A673 (cell line): ENCODE data around the gene XRCC6. TPM values are rescaled to one million over a fixed set of nuclear protein-coding genes. Genes with fewer than 3 reads are reported as not detected.
A peak's percentile ranks its signal among the peaks of the same experiment; 100 is the strongest.

Source experiments
- BruUV-seq: library from RNA; stranded (reverse); fragments of 400-500 nt; replicated peaks from 2 replicates; lab custom pipeline; 2021; lab: Mats Ljungman, UMichigan
- CTCF ChIA-PET: fragments of 300-600 bp; sonication (Branson Sonifier 250); formaldehyde crosslinking; loops from one replicate; lab custom pipeline; 2022; ENCODE audit warnings: antibody characterized with exemption; lab: Charles Lee
- POLR2A ChIA-PET: fragments of 300-600 bp; sonication (Branson Sonifier 250); formaldehyde crosslinking; loops from one replicate; lab custom pipeline; 2022; ENCODE audit warnings: antibody characterized with exemption; ENCODE audit not compliant: low non-redundant PET; lab: Charles Lee
- DNase-seq: peaks from one replicate; pipeline ENCODE4 v3.0.0-alpha.2; 2015; ENCODE audit warnings: low spot score
- H3K27ac ChIP-seq: fragments of 200-600 bp; sonication (generic); 2 replicates; pipeline ENCODE4 v1.5.1; 2016; ENCODE audit warnings: mixed run types, low read depth, mild to moderate bottlenecking, mixed read lengths, antibody characterized with exemption, low read length; ENCODE audit not compliant: poor library complexity, severe bottlenecking
- H3K27me3 ChIP-seq: fragments of 200-600 bp; sonication (generic); replicated peaks from 2 replicates; pipeline ENCODE4 v1.6.1; 2017; ENCODE audit warnings: mixed run types, low read depth, mild to moderate bottlenecking, mixed read lengths, antibody characterized with exemption, low read length; ENCODE audit not compliant: insufficient read depth, poor library complexity
- H3K36me3 ChIP-seq: fragments of 200-600 bp; sonication (generic); 2 replicates; pipeline ENCODE4 v1.6.1; 2016; ENCODE audit warnings: mixed run types, mild to moderate bottlenecking, mixed read lengths, antibody characterized with exemption, low read length; ENCODE audit not compliant: insufficient read depth, poor library complexity, severe bottlenecking
- H3K4me1 ChIP-seq: fragments of 200-600 bp; sonication (generic); 2 replicates; pipeline ENCODE4 v1.6.1; 2017; ENCODE audit warnings: mixed run types, mild to moderate bottlenecking, mixed read lengths, antibody characterized with exemption, low read length; ENCODE audit not compliant: insufficient read depth, poor library complexity, severe bottlenecking
- H3K4me3 ChIP-seq: fragments of 200-600 bp; sonication (generic); 2 replicates; pipeline ENCODE4 v1.5.1; 2016; ENCODE audit warnings: low read depth, mixed run types, mild to moderate bottlenecking, mixed read lengths, low read length; ENCODE audit not compliant: poor library complexity, severe bottlenecking
- H3K9me3 ChIP-seq: fragments of 200-600 bp; sonication (generic); 2 replicates; pipeline ENCODE4 v1.6.1; 2016; ENCODE audit warnings: mixed run types, low read depth, mild to moderate bottlenecking, mixed read lengths, antibody characterized with exemption, low read length; ENCODE audit not compliant: poor library complexity, severe bottlenecking
- CTCF ChIP-seq: fragments of 300-800, 200-600 bp; sonication (generic); conservative IDR thresholded peaks from 2 replicates; pipeline ENCODE4 v1.5.1; 2017; ENCODE audit warnings: low read depth, mild to moderate bottlenecking, antibody characterized with exemption, low read length, moderate library complexity, mixed read lengths
- EZH2 ChIP-seq: fragments of 200-600 bp; sonication (generic); IDR thresholded peaks from 2 replicates; pipeline ENCODE4 v1.6.1; 2017; ENCODE audit warnings: borderline replicate concordance, low read depth, mild to moderate bottlenecking, mixed read lengths, antibody characterized with exemption, low read length; ENCODE audit not compliant: poor library complexity, severe bottlenecking
- intact Hi-C: fragments of 100-400 bp; cut with micrococcal nuclease; formaldehyde crosslinking; loops from one replicate; pipeline ENCODE4 v1.10.0; 2022; ENCODE audit not compliant: unreplicated experiment
- total RNA-seq: library from RNA; stranded (reverse); gene quantifications from 2 replicates; pipeline ENCODE4 v1.2.3, GENCODE V29; 2021

The XRCC6 gene
- total RNA-seq, 1 experiment from 2014 or later: 558 TPM

DNA sequence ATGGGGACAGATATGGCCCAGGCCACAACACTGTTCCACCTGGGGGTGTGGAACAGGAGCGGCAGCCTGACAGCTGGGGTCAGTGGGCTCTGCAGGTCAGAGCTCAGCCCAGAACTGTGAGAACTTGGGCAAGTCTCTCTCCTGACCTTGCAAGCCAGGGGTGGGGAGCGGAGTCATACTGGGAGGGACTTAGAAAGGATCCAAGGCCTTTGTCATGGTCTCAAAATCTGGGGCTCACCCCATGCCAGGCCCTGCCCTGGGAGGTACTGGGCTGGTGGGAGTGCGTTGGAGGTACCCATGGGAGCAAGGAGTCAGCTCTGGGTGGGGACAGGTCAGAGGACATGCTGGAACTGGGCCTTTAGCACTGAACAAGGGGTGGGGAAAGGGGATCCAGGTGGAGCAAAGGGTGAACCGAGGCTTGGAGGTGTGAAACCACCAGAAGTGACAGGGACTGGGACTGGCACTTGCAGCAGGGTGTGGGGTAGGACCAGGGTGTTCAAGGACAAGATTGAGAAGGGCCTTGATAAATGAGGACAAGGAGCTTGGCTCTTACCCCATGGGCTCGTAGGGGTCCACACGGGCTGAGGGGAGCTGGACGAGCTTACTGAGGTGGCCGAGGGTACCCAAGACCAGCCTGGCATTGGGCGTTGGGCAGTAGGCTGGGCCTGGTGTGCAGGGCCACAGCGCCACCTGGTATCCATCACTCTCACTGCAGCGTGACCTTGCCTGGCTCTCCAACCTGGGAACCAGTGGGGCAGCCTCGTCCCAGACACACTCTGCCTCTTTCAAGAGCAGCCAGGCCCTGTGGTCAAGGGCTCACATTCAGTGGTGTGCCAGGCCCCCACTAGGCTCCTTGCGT, 24.1 kb upstream of the XRCC6 start:
- ChIA-PET CTCF (interaction anchor here (0.7 to 1.6 kb wide), 3 partner anchors 43 to 150 kb away, joined by 3 to 5 read pairs (median 5); partner anchors contain the start of gene POLR3H), POLR2A (no interaction called here)
- Histone ChIP-seq H3K27ac (peak overlapping the region; percentile 29), H3K36me3 (peaks cover 5% of the 10 kb centered on the region), H3K9me3 (no peaks in the 10 kb centered on the region), H3K4me1 (no peaks in the 10 kb centered on the region), H3K27me3 (no peaks in the 10 kb centered on the region), H3K4me3 (no peak overlapping the region)
- DNase-seq: peak; percentile 49
- intact Hi-C loops: loop anchor here (5.0 kb wide), 2 partner anchors 55 to 195 kb away; partner anchors contain the start of gene POLR3H
- BruUV-seq: no TSS peak
- TF ChIP-seq CTCF (peak; percentile 91), EZH2 (no peak)

GRCh38 chr22:41597635-41597953, 23.5 kb upstream of the XRCC6 start:
- POLR2A ChIA-PET: no interaction called here
- no TSS peak for BruUV-seq
- intact Hi-C loops: loop anchor here (5.0 kb wide), 2 partner anchors 55 to 195 kb away; partner anchors contain the start of gene POLR3H

DNA sequence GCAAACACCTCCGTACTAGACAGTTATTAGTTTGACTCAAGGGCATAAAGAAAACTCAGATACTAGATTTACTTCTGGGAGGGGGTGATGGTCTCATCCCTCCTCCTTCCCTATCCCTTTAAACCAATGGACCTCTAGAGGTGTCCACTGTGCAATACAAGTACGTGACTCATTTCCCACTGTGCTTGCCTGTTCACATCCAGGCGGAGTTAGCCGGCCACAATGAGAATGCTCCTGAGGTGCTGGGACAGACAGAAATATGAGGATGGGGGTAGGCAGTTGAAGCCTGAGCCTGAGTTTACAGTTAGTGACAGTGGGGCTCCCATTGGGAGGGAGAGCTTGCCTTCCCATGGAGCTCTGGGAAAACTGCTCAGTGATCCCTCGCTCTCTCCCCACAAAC, 23.0 kb upstream of the XRCC6 start:
- intact Hi-C loops: loop anchor here (5.0 kb wide), 2 partner anchors 56 to 196 kb away; partner anchors contain the start of gene POLR3H
- no peak overlapping the region for H3K27ac ChIP-seq

More at GRCh38 chr22:41597635-41597953, 23.5 kb upstream of the XRCC6 start:
- Histone ChIP-seq H3K27ac (no peak overlapping the region), H3K4me1 (no peaks in the 10 kb centered on the region), H3K36me3 (peaks cover 9% of the 10 kb centered on the region), H3K4me3 (no peak overlapping the region), H3K27me3 (no peaks in the 10 kb centered on the region), H3K9me3 (no peaks in the 10 kb centered on the region)
- CTCF ChIA-PET: interaction anchor here (1.6 kb wide), 1 partner anchor 54 kb away, joined by 5 read pairs; the partner anchor contains the start of gene POLR3H
- no peak; the same call in 1 of the 2 replicates for TF ChIP-seq CTCF
- no peak for TF ChIP-seq EZH2
- no peak for DNase-seq

More for the DNA sequence above, 23.0 kb upstream of the XRCC6 start:
- H3K4me3 ChIP-seq: no peak overlapping the region
- no peak for DNase-seq
- TF ChIP-seq EZH2 (no peak), CTCF (no peak)
- H3K27me3 ChIP-seq: no peaks in the 10 kb centered on the region
- no peaks in the 10 kb centered on the region for H3K9me3 ChIP-seq
- H3K36me3 ChIP-seq: peaks cover 14% of the 10 kb centered on the region
- BruUV-seq: no TSS peak
- CTCF ChIA-PET: interaction anchor here (0.7 kb wide), 1 partner anchor 21 kb away, joined by 3 read pairs; no protein-coding TSS in a partner anchor
- H3K4me1 ChIP-seq: no peaks in the 10 kb centered on the region
- POLR2A ChIA-PET: no interaction called here
